Transverse colon (tissue), 4 donors: Measurements from ENCODE around the gene PTPRN2.

Experiments
- EP300 ChIP-seq: sonication (generic); formaldehyde crosslinking; IDR thresholded peaks from one replicate; pipeline ENCODE4 v1.6.1; 2017; ENCODE audit warnings: antibody characterized with exemption, low read depth
- POLR2A ChIP-seq: fragments of 450-650 bp; IDR thresholded peaks from one replicate; pipeline ENCODE4 v1.6.1; 2016; ENCODE audit warnings: antibody characterized with exemption, mild to moderate bottlenecking, moderate library complexity
- POLR2AphosphoS5 ChIP-seq, 3 donors: sonication (generic); formaldehyde crosslinking; IDR thresholded peaks; one replicate each; pipeline ENCODE4 v1.6.1; 2016; ENCODE audit warnings: antibody characterized with exemption in 3 of 3
- TF ChIP-seq, protein P1 (sequence below), 5 experiments: fragments of 200-600 bp in 3 of 5; fragments of 450-650 bp in 2 of 5; sonication (generic) in 3 of 5; IDR thresholded peaks; 1 replicate in 2 of 5; 2 replicates in 3 of 5; pipeline ENCODE4 v1.5.1; 2016 to 2017; ENCODE audit warnings: antibody characterized with exemption in 5 of 5, inconsistent platforms in 3 of 5, mild to moderate bottlenecking in 2 of 5, moderate library complexity in 1 of 5

DNA sequence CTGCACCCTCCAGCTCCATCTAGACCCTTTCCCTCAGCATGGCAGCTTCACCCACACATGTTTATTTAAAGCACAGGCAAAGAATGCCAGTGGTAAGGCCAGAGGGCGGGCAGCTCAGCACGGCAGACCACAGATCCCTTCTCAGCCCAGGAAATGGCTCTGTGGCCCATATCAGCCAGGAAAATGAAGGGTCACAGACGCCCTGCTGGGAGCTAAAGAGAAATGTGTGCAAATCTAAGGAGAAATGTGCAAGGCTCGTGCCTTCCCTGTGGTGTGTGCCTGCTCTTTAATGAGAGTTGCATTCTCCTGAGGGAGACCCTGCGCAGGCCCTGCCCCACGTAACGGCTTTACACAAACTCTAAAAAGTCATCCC lies 23.0 kb downstream of the PTPRN2 start:
- TF ChIP-seq, protein P1, sequence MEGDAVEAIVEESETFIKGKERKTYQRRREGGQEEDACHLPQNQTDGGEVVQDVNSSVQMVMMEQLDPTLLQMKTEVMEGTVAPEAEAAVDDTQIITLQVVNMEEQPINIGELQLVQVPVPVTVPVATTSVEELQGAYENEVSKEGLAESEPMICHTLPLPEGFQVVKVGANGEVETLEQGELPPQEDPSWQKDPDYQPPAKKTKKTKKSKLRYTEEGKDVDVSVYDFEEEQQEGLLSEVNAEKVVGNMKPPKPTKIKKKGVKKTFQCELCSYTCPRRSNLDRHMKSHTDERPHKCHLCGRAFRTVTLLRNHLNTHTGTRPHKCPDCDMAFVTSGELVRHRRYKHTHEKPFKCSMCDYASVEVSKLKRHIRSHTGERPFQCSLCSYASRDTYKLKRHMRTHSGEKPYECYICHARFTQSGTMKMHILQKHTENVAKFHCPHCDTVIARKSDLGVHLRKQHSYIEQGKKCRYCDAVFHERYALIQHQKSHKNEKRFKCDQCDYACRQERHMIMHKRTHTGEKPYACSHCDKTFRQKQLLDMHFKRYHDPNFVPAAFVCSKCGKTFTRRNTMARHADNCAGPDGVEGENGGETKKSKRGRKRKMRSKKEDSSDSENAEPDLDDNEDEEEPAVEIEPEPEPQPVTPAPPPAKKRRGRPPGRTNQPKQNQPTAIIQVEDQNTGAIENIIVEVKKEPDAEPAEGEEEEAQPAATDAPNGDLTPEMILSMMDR (IDR thresholded peaks at IDR 0.05): no peak
- no peak for TF ChIP-seq EP300
- TF ChIP-seq POLR2AphosphoS5 (IDR thresholded peaks at IDR 0.05): no peak
- no peak for TF ChIP-seq POLR2A
